Upper lobe of right lung (tissue), 1 donor: ENCODE data around the gene OSBPL5. TPM values are rescaled to one million over a fixed set of nuclear protein-coding genes. Genes with fewer than 3 reads are reported as not detected.
A peak's percentile ranks its signal among the peaks of the same experiment; 100 is the strongest.

ENCODE experiments used
- ATAC-seq: fragments of 200-7000 bp; cut with Tn5 transposase; one replicate; pipeline ENCODE4 v1.9.1; 2020; ENCODE audit warnings: mild to moderate bottlenecking, moderate library complexity
- DNase-seq: peaks from one replicate; pipeline ENCODE4 v3.0.0-alpha.2; 2020
- H3K27ac ChIP-seq: fragments of 200-600 bp; one replicate; pipeline ENCODE4 v1.8.0; 2022
- H3K27me3 ChIP-seq: fragments of 200-600 bp; one replicate; pipeline ENCODE4 v1.8.0; 2022; ENCODE audit warnings: mild to moderate bottlenecking
- H3K36me3 ChIP-seq: fragments of 200-600 bp; one replicate; pipeline ENCODE4 v1.8.0; 2022
- H3K4me1 ChIP-seq: fragments of 200-600 bp; one replicate; pipeline ENCODE4 v1.8.0; 2022
- H3K4me3 ChIP-seq: fragments of 200-600 bp; one replicate; pipeline ENCODE4 v1.8.0; 2022; ENCODE audit warnings: mild to moderate bottlenecking
- H3K9me3 ChIP-seq: fragments of 200-600 bp; one replicate; pipeline ENCODE4 v1.8.0; 2022
- intact Hi-C: fragments of 100-400 bp; cut with DNase I; formaldehyde crosslinking; loops from one replicate; pipeline ENCODE4 v1.11.0; 2022
- total RNA-seq: library from RNA; stranded (reverse); fragmentation: NEBNext Ultra II Directional; extraction: Animal tissue kit (Norgen Biotek cat#: 25700); gene quantifications from one replicate; pipeline ENCODE4 v1.2.1, GENCODE V29; 2021
- TF ChIP-seq, protein P1 (sequence below): fragments of 200-600 bp; IDR thresholded peaks from one replicate; pipeline ENCODE4 v1.8.0; 2022; ENCODE audit warnings: antibody characterized with exemption
- donor health status: DM: no; HTN: yes; CAD: no; lungs with severe emphysema.

Gene OSBPL5
- total RNA-seq, 1 donor from 2014 or later = 52.6 TPM

DNA sequence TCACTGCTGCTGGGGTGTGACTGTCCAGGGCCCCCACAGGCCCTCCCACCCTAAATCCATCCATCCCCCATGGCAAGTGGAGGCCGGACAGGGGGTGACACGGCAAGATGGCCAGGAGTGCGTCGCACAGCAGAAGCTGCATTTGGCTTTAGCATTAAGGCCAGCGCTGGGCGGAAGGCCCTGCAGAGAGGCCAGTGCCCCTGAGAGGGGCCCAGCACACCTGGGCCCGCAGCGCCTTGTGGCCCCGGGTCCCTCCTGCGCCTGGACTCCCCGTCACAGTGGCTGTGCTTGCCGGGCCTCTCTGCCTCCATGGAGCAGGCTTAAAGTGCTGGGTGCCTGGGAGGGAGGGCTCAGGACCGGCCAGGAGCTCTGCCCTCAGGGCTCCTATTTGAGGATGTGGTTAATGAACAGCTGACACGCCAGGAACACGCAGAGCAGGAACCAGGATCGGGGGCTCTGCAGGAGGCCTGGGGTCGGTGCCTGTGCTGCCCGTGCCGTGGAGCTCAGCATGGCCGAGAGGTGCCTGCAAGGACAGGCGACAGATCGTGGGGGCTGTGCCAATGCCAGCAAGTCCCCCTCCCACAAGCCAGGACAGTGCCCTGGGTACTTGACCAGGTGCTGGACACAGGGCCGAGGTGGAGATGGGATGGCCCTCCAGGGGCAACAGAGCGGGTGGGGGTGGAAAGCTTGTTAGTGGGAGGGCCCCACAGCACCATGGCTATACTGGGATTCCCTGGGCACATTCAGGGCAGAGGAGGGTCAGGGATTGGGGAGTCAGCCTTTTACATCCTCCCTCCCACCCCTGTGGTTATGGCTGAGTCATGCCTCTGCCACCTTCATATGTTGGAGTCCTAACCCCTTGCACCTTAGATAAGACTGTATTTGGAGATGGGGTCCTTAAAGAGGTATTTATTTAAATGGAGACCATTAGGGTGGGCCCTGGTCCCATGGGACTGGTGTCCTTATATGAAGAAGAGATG is 77.0 kb downstream of the OSBPL5 start:
- intact Hi-C loops = no loop called here
- H3K4me1 ChIP-seq = no peaks in the 10 kb centered on the region
- peaks cover 6% of the 10 kb centered on the region for H3K36me3 ChIP-seq
- TF ChIP-seq, protein P1, sequence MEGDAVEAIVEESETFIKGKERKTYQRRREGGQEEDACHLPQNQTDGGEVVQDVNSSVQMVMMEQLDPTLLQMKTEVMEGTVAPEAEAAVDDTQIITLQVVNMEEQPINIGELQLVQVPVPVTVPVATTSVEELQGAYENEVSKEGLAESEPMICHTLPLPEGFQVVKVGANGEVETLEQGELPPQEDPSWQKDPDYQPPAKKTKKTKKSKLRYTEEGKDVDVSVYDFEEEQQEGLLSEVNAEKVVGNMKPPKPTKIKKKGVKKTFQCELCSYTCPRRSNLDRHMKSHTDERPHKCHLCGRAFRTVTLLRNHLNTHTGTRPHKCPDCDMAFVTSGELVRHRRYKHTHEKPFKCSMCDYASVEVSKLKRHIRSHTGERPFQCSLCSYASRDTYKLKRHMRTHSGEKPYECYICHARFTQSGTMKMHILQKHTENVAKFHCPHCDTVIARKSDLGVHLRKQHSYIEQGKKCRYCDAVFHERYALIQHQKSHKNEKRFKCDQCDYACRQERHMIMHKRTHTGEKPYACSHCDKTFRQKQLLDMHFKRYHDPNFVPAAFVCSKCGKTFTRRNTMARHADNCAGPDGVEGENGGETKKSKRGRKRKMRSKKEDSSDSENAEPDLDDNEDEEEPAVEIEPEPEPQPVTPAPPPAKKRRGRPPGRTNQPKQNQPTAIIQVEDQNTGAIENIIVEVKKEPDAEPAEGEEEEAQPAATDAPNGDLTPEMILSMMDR = no peak
- no peaks in the 10 kb centered on the region for H3K9me3 ChIP-seq
- peak; percentile 64 for DNase-seq
- no peaks in the 10 kb centered on the region for H3K27me3 ChIP-seq
- H3K27ac ChIP-seq = no peak overlapping the region
- no peak overlapping the region for H3K4me3 ChIP-seq
- ATAC-seq = no peak

DNA sequence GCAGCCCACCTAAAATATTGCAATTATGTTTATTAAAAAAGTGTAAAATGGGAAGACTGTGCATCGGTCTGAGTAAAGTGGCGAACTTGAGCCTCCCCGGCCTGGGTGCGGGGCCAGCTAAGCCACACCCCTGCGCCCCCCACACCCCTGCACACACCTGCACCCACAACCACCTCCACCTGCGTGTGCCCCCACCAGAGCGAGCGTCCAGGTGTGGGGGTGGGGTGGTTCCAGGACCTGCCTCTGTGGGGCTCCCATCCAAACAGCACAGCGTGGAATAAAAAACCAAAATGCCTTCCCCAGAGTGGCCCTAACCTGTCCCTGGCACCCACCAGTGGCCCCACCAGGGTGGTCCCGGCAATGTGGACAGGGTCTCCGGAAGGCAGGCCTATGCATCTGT is 77.7 kb downstream of the OSBPL5 start:
- Histone ChIP-seq H3K4me1 (no peaks in the 10 kb centered on the region), H3K9me3 (no peaks in the 10 kb centered on the region), H3K4me3 (no peak overlapping the region), H3K27me3 (no peaks in the 10 kb centered on the region), H3K27ac (no peak overlapping the region), H3K36me3 (peaks cover 6% of the 10 kb centered on the region)
- TF ChIP-seq, protein P1 = no peak
- intact Hi-C loops = no loop called here
- ATAC-seq (no peak), DNase-seq (no peak)

DNA sequence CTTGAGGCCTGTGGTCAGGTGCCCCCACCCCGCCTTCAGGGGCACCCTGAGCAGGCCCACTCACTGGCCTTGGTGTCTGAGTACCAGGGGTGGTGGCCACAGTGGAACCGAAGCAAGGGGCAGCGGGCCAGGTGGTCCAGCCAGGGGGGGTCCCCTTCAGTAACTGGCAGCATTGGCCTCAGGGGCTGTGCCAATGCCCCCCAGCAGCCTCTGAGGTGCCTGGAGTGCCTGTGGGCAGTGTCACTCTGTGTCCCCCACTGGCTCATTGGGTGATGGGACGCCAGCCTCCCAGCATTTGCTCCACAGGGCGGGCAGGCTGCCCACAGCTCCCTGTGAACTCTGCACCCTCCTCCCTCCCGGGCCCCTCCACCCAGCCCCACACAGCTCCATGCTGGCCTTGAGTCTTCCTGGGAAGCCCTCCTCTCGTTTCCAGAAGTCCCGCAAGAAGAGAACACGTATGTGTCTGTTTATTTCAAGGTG is 78.4 kb downstream of the OSBPL5 start:
- TF ChIP-seq, protein P1 = no peak
- DNase-seq (no peak), ATAC-seq (no peak)
- no peaks in the 10 kb centered on the region for H3K27me3 ChIP-seq
- no peaks in the 10 kb centered on the region for H3K9me3 ChIP-seq
- H3K27ac ChIP-seq = no peak overlapping the region
- H3K4me1 ChIP-seq = no peaks in the 10 kb centered on the region
- H3K4me3 ChIP-seq = no peak overlapping the region
- intact Hi-C loops = no loop called here
- H3K36me3 ChIP-seq = peaks cover 6% of the 10 kb centered on the region

DNA sequence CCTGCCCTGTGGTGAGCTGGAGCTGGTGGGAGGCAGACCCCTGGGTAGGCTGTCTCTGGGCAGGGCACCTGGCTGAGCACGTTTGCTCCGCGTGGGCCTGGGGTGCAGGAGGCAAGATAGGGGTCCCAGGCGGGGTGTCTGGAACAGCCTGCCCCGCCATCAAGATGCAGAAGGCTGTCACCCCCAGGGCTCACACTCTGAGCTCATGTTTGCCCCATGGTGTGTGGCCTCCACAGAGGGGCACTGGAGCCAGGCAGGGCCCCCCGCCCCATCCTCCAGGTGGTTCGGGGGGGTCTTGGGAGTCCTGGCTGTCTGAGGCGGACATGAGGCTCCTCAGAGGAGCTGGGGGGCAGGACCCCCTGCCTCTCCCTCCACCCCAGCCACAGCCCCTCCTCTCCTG is 79.0 kb downstream of the OSBPL5 start:
- Histone ChIP-seq H3K36me3 (peaks cover 6% of the 10 kb centered on the region), H3K4me3 (no peak overlapping the region), H3K9me3 (no peaks in the 10 kb centered on the region), H3K27ac (no peak overlapping the region), H3K4me1 (no peaks in the 10 kb centered on the region), H3K27me3 (no peaks in the 10 kb centered on the region)
- intact Hi-C loops = no loop called here
- DNase-seq = no peak
- ATAC-seq = no peak
- TF ChIP-seq, protein P1 = no peak

DNA sequence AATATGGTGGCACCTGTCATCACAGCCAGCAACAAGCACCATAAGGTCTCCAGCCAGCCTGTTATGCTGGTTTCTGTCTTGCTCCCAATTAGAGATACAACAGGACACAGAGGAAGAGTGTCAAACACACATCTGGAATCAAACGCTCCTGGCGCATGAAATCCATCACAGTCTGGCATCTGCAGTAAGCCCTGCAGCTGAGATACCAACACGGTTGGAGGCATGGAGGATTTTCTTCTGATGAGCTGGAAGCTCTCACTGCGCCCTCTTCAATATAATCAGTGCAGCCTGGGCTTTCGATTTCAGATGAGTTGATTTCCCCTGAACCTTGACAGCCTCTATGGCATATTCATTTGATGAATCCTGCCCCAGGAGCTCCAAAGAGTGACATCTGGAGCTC is 80.1 kb downstream of the OSBPL5 start:
- no peaks in the 10 kb centered on the region for H3K27me3 ChIP-seq
- intact Hi-C loops = no loop called here
- no peak overlapping the region for H3K4me3 ChIP-seq
- H3K9me3 ChIP-seq = no peaks in the 10 kb centered on the region
- no peak for DNase-seq
- no peaks in the 10 kb centered on the region for H3K36me3 ChIP-seq
- TF ChIP-seq, protein P1 = no peak
- no peak for ATAC-seq
- no peak overlapping the region for H3K27ac ChIP-seq
- H3K4me1 ChIP-seq = no peaks in the 10 kb centered on the region
